Esophagus squamous epithelium (tissue), 5 donors: Measurements from ENCODE around the gene CD320. TPM values are rescaled to one million over a fixed set of nuclear protein-coding genes. Genes with fewer than 3 reads are reported as not detected.

Source experiments
- DNase-seq: peaks from one replicate; lab custom pipeline; 2025; lab: John Stamatoyannopoulos, UW
- H3K27ac ChIP-seq, 4 donors: fragments of 200-600 bp; sonication (generic); one replicate each; pipeline ENCODE4 v1.5.1; 2016 to 2019; ENCODE audit warnings: mild to moderate bottlenecking in 1 of 4
- H3K27me3 ChIP-seq, 4 donors: fragments of 200-600 bp; sonication (generic); 1 replicate in 3 of 4; 2 replicates in 1 of 4; pipeline versions ENCODE4 v1.5.1 to v1.6.0; 2017 to 2021; ENCODE audit warnings: antibody characterized with exemption in 1 of 4
- H3K36me3 ChIP-seq, 3 donors: fragments of 200-600 bp; sonication (generic); one replicate each; pipeline ENCODE4 v1.5.1; 2016 to 2019
- H3K4me1 ChIP-seq, 3 donors: fragments of 200-600 bp; sonication (generic); one replicate each; pipeline ENCODE4 v1.5.1; 2017 to 2019
- H3K4me3 ChIP-seq, 4 donors: fragments of 200-600 bp; sonication (generic); 1 replicate in 3 of 4; 2 replicates in 1 of 4; pipeline ENCODE4 v1.5.1; 2016 to 2019; ENCODE audit warnings: mild to moderate bottlenecking in 2 of 4, moderate library complexity in 1 of 4
- H3K9me3 ChIP-seq, 3 donors: fragments of 200-600 bp; sonication (generic); one replicate each; pipeline ENCODE4 v1.5.1; 2016 to 2019
- POLR2A ChIP-seq, 4 donors: fragments of 450-650 bp; IDR thresholded peaks; one replicate each; pipeline ENCODE4 v1.6.1; 2017; ENCODE audit warnings: antibody characterized with exemption in 4 of 4, mild to moderate bottlenecking in 4 of 4, moderate library complexity in 3 of 4
- WGBS, 2 donors: methylation state at CpG; one replicate each; pipeline ENCODE4 v1.1.5; 2018; 5-methylcytosine and 5-hydroxymethylcytosine counted together
- intact Hi-C: fragments of 100-400 bp; cut with DNase I; formaldehyde crosslinking; loops from one replicate; pipeline ENCODE4 v1.15.0; 2022
- total RNA-seq, 4 donors: library from RNA; depleted of rRNA; stranded (reverse); fragments of >200 nt; gene quantifications; one replicate each; pipeline ENCODE4 v1.1.0, GENCODE V29; 2016
- TF ChIP-seq, protein P1 (sequence below), 6 experiments: fragments of 450-650 bp in 4 of 6; fragments of 200-600 bp in 2 of 6; sonication (generic) in 2 of 6; IDR thresholded peaks; one replicate each; pipeline ENCODE4 v1.5.1; 2016 to 2019; ENCODE audit warnings: antibody characterized with exemption in 6 of 6, mild to moderate bottlenecking in 4 of 6, moderate library complexity in 4 of 6
- donor health status: DM: yes; HTN: yes; CAD: no.

Gene CD320
- total RNA-seq, 4 donors from 2014 or later: 8.7 to 27.0 (median 22.3) TPM

DNA sequence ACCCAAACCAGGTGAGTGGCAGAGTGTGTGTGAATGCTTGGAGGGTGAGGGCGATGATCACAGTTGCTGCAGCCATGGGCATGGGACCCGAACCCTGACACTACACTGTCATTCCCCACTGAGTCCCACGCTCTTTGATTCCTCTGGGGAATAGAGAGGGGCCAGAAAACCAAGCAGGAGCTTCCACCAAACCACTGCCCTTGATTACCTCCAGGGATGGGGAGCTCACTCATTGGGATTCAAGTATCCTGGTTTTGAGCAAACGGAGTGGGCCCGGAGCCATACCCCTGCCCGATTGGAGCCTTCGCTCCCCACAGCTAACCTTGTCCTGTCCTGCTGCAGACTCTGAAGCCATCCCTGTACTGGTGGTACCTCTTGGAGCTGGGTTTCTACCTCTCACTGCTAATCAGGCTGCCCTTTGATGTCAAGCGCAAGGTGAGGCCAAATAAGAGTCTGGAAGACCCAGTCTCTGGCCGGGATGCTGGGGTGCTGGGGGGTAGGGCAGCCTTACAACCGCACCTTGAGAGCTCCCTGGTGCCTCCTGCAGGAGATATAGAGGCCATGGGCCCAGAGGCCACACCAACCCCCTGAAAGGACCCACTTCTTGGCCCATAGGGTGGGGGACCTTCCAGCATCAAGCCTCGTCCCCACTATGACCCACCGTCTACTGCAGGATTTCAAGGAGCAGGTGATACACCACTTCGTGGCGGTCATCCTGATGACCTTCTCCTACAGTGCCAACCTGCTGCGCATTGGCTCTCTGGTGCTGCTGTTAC, 51.7 kb downstream of the CD320 start:
- DNase-seq: no peak
- WGBS, 2 donors: 81 to 93% methylated on average over 4 to 12 of the region's 15 CpGs
- intact Hi-C loops: loop anchor here (10.0 kb wide), 1 partner anchor 312 kb away; the partner anchor contains the start of gene TIMM44

DNA sequence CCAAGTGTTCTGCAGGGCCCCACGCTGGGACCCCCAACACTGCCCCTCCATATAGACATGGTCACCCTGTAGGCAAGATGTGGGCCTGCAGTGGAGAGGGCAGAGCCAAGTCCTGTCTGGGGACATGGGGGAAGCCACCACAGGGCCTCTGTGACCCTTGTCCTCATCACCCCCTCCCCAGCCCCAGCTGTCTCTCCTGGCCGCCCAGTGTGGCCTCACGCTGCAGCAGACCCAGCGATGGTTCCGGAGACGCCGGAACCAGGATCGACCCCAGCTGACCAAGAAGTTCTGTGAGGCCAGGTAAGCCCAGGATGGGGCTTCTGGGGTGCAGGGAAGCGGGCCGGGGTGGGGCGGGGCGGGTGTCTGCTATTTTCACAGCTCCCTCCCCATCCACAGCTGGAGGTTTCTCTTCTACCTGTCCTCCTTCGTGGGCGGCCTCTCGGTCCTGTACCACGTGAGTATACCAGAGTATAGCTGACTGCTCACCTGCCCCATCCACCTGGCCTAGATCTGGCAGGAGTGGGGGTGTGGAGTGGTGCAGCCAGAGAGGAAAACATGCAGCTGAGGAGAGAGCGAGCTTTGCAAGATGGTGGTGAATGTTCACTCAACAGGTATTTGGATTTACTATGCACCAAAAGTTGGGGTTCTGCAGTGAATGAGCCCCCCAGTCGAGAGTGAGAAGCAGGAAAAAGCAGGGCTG, 52.6 kb downstream of the CD320 start:
- H3K36me3 ChIP-seq: peaks cover 14 to 72% (median 23%) of the 10 kb centered on the region in 3 donors
- H3K4me1 ChIP-seq: peaks cover 0 to 12% (median 0%) of the 10 kb centered on the region in 3 donors
- H3K9me3 ChIP-seq: no peaks in the 10 kb centered on the region
- no peak overlapping the region for H3K4me3 ChIP-seq
- TF ChIP-seq POLR2A (IDR thresholded peaks at IDR 0.05): no peak
- TF ChIP-seq, protein P1, sequence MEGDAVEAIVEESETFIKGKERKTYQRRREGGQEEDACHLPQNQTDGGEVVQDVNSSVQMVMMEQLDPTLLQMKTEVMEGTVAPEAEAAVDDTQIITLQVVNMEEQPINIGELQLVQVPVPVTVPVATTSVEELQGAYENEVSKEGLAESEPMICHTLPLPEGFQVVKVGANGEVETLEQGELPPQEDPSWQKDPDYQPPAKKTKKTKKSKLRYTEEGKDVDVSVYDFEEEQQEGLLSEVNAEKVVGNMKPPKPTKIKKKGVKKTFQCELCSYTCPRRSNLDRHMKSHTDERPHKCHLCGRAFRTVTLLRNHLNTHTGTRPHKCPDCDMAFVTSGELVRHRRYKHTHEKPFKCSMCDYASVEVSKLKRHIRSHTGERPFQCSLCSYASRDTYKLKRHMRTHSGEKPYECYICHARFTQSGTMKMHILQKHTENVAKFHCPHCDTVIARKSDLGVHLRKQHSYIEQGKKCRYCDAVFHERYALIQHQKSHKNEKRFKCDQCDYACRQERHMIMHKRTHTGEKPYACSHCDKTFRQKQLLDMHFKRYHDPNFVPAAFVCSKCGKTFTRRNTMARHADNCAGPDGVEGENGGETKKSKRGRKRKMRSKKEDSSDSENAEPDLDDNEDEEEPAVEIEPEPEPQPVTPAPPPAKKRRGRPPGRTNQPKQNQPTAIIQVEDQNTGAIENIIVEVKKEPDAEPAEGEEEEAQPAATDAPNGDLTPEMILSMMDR (IDR thresholded peaks at IDR 0.05): no peak
- intact Hi-C loops: loop anchor here (10.0 kb wide), 1 partner anchor 311 kb away; the partner anchor contains the start of gene TIMM44
- no peak overlapping the region for H3K27ac ChIP-seq
- 81 to 90% methylated on average over 7 to 9 of the region's 18 CpGs for WGBS, 2 donors
- no peaks in the 10 kb centered on the region for H3K27me3 ChIP-seq
- DNase-seq: no peak

More for the DNA sequence above, 51.7 kb downstream of the CD320 start:
- peaks cover 14 to 71% (median 23%) of the 10 kb centered on the region in 3 donors for H3K36me3 ChIP-seq
- no peak overlapping the region for H3K4me3 ChIP-seq
- H3K27me3 ChIP-seq: no peaks in the 10 kb centered on the region
- peaks cover 0 to 3% (median 0%) of the 10 kb centered on the region in 3 donors for H3K4me1 ChIP-seq
- TF ChIP-seq, protein P1 (IDR thresholded peaks at IDR 0.05): no peak
- TF ChIP-seq POLR2A (IDR thresholded peaks at IDR 0.05): no peak
- H3K9me3 ChIP-seq: no peaks in the 10 kb centered on the region
- H3K27ac ChIP-seq: no peak overlapping the region

- H3K9me3 ChIP-seq: no peaks in the 10 kb centered on the region
- H3K4me3 ChIP-seq: no peak overlapping the region
- TF ChIP-seq, protein P1 (IDR thresholded peaks at IDR 0.05): no peak
- no peak for TF ChIP-seq POLR2A (IDR thresholded peaks at IDR 0.05)
- intact Hi-C loops: loop anchor here (5.0 to 10.0 kb wide), 2 partner anchors 97 to 310 kb away; partner anchors contain the start of gene TIMM44
- WGBS, 2 donors: 84 to 93% methylated on average over 5 of the region's 11 CpGs
- DNase-seq: no peak
- no peak overlapping the region for H3K27ac ChIP-seq
- no peaks in the 10 kb centered on the region for H3K27me3 ChIP-seq
- H3K36me3 ChIP-seq: peaks cover 14 to 60% (median 23%) of the 10 kb centered on the region in 3 donors
- peaks cover 0 to 18% (median 0%) of the 10 kb centered on the region in 3 donors for H3K4me1 ChIP-seq
These were observed 53.7 kb downstream of the CD320 start for GRCh38 chr19:8254286-8255001.

GRCh38 chr19:8253678-8254077, 54.5 kb downstream of the CD320 start:
- 70% methylated on average over 5 to 7 of the region's 12 CpGs for WGBS, 2 donors
- Histone ChIP-seq H3K27me3 (no peaks in the 10 kb centered on the region), H3K27ac (no peak overlapping the region), H3K36me3 (peaks cover 11 to 53% (median 23%) of the 10 kb centered on the region in 3 donors), H3K4me1 (peaks cover 0 to 18% (median 0%) of the 10 kb centered on the region in 3 donors), H3K4me3 (no peak overlapping the region), H3K9me3 (no peaks in the 10 kb centered on the region)
- no peak for TF ChIP-seq POLR2A (IDR thresholded peaks at IDR 0.05)
- TF ChIP-seq, protein P1 (IDR thresholded peaks at IDR 0.05): no peak
- no peak for DNase-seq
- intact Hi-C loops: loop anchor here (5.0 to 10.0 kb wide), 2 partner anchors 96 to 309 kb away; partner anchors contain the start of gene TIMM44
